Measurements from ENCODE around the gene MKI67. TPM values are rescaled to one million over a fixed set of nuclear protein-coding genes. Genes with fewer than 3 reads are reported as not detected.

Gene MKI67
- total and polyA plus RNA-seq, 2 of the 4 experiments (the other 2 are of a cell fraction) = 13.5 to 36.4 TPM

DNA sequence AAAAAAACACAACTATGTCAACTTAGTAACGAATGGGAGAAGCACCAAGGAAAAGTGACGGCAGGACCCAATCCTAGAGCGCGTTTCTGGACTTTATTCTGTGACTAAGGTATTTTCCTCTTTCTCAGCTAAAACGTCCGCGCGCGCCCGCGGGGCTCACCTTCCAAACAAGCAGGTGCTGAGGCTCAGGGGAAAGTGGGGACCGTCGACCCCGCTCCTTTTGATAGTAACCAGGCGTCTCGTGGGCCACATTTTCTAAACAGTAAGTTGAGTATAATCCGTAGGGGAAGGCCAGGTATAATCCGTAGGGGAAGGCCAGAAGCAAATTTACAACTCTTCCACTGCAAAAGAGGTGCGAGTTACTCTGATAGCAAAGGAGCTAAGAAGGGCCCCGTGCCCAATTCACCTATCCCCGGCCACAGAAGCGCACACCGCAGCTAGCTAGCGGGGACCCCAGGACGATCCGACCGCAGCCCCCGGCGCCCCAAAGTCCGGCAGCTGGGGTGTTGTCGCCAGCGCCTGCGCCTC lies 743 bp downstream of the MKI67 start:
- Histone ChIP-seq H3K36me3 (ENCODE audit: control insufficient read depth, insufficient read depth, low read length) (no peaks in the 10 kb centered on the region), H2AK9ac (replicated peaks; ENCODE audit: low read depth, low read length, poor library complexity) (peak overlapping the region; percentile 79), H3K27me3 (ENCODE audit: control insufficient read depth, insufficient read depth, low read length) (no peaks in the 10 kb centered on the region), H2BK120ac (ENCODE audit: low read depth, low read length) (no peak overlapping the region), H3K4ac (ENCODE audit: low read depth, low read length) (peak overlapping the region; percentile 29; the same call in 1 of the 2 replicates), H3K14ac (replicated peaks; ENCODE audit: low read depth, low read length) (no peak overlapping the region), H2BK15ac (ENCODE audit: low read depth, low read length) (no peak overlapping the region), H2BK20ac (ENCODE audit: low read depth, low read length) (no peak overlapping the region), H3K27ac (ENCODE audit: insufficient read depth, low read length) (peak overlapping the region; percentile 26; the same call in 1 of the 2 replicates), H2AK5ac (ENCODE audit: low read depth, low read length) (0 out of 2 replicates have a peak overlapping the region, but pooled peaks have one; percentile 39), H2BK5ac (ENCODE audit: low read depth, low read length, poor library complexity, severe bottlenecking) (peak overlapping the region; percentile 55), H3K9me1 (ENCODE audit: insufficient read depth, low read length) (peaks cover 6% of the 10 kb centered on the region; the same call in 1 of the 2 replicates), H3K4me3 (ENCODE audit: insufficient read depth, low read depth, low read length) (peak overlapping the region; percentile 87), H3K4me2 (ENCODE audit: low read depth, low read length) (peak overlapping the region; percentile 98), H3K23ac (ENCODE audit: low read depth, low read length) (peak overlapping the region; percentile 79), H4K8ac (ENCODE audit: low read depth in 2 of 2, low read length in 2 of 2) (peak overlapping the region in 1 of 2 experiments; percentile 64; a peak in 2 of 4 replicates), H4K20me1 (ENCODE audit: insufficient read depth, low read length) (peaks cover 9% of the 10 kb centered on the region; the same call in 1 of the 2 replicates), H4K91ac (ENCODE audit: insufficient read depth, low read depth, low read length) (0 out of 2 replicates have a peak overlapping the region, but pooled peaks have one; percentile 1), H3K79me1 (ENCODE audit: low read depth in 1 of 2, low read length in 2 of 2) (peaks cover 6 to 7% of the 10 kb centered on the region in 2 experiments; a peak in 3 of 4 replicates), H3K4me1 (ENCODE audit: control insufficient read depth, insufficient read depth, low read length) (peaks cover 6% of the 10 kb centered on the region; the same call in 1 of the 2 replicates), H3K56ac (ENCODE audit: extremely low read depth, insufficient read depth, low read length) (no peak overlapping the region; the same call in 1 of the 2 replicates), H3K18ac (ENCODE audit: low read depth, low read length) (no peak overlapping the region), H2AFZ (replicated peaks; ENCODE audit: low read length, poor library complexity) (peak overlapping the region; percentile 90), H4K5ac (ENCODE audit: low read depth, low read length) (no peak overlapping the region), H3K9me3 (ENCODE audit: control insufficient read depth, insufficient read depth, low read length) (no peaks in the 10 kb centered on the region), H3K9ac (ENCODE audit: low read depth, low read length) (peak overlapping the region; percentile 77)
- ATAC-seq (ENCODE audit: low read depth) (no peak), DNase-seq (no peak)
- no peak for TF ChIP-seq MAZ (IDR thresholded peaks at IDR 0.05; ENCODE audit: borderline replicate concordance, low read depth, low read length)
- no peak for TF ChIP-seq RAD21 (IDR thresholded peaks at IDR 0.05; ENCODE audit: low read length)
- TF ChIP-seq NFE2L2 (IDR thresholded peaks at IDR 0.05; ENCODE audit: low read depth, low read length) = no peak
- TF ChIP-seq RCOR1 (IDR thresholded peaks at IDR 0.05; ENCODE audit: insufficient replicate concordance, low read length) = no peak
- TF ChIP-seq RFX5 (IDR thresholded peaks at IDR 0.05; ENCODE audit: low read depth, low read length) = no peak
- TF ChIP-seq FOS (IDR thresholded peaks at IDR 0.05; ENCODE audit: low read depth, low read length) = no peak
- TF ChIP-seq MAFK (IDR thresholded peaks at IDR 0.05; ENCODE audit: low read depth, low read length) = no peak
- TF ChIP-seq, protein P1, sequence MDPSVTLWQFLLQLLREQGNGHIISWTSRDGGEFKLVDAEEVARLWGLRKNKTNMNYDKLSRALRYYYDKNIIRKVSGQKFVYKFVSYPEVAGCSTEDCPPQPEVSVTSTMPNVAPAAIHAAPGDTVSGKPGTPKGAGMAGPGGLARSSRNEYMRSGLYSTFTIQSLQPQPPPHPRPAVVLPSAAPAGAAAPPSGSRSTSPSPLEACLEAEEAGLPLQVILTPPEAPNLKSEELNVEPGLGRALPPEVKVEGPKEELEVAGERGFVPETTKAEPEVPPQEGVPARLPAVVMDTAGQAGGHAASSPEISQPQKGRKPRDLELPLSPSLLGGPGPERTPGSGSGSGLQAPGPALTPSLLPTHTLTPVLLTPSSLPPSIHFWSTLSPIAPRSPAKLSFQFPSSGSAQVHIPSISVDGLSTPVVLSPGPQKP (IDR thresholded peaks at IDR 0.05; ENCODE audit: borderline replicate concordance, low read depth, low read length) = no peak
- no peak for TF ChIP-seq POLR2A (IDR thresholded peaks at IDR 0.05; ENCODE audit: low read depth, low read length)
- no peak for TF ChIP-seq BHLHE40 (IDR thresholded peaks at IDR 0.05; ENCODE audit: low read depth, low read length)
- TF ChIP-seq, protein P2, sequence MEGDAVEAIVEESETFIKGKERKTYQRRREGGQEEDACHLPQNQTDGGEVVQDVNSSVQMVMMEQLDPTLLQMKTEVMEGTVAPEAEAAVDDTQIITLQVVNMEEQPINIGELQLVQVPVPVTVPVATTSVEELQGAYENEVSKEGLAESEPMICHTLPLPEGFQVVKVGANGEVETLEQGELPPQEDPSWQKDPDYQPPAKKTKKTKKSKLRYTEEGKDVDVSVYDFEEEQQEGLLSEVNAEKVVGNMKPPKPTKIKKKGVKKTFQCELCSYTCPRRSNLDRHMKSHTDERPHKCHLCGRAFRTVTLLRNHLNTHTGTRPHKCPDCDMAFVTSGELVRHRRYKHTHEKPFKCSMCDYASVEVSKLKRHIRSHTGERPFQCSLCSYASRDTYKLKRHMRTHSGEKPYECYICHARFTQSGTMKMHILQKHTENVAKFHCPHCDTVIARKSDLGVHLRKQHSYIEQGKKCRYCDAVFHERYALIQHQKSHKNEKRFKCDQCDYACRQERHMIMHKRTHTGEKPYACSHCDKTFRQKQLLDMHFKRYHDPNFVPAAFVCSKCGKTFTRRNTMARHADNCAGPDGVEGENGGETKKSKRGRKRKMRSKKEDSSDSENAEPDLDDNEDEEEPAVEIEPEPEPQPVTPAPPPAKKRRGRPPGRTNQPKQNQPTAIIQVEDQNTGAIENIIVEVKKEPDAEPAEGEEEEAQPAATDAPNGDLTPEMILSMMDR (conservative IDR thresholded peaks at IDR 0.05; ENCODE audit: low read depth, low read length) = no peak
- no peak for TF ChIP-seq SMC3 (IDR thresholded peaks at IDR 0.05; ENCODE audit: low read depth, low read length)
- TF ChIP-seq, protein P3, sequence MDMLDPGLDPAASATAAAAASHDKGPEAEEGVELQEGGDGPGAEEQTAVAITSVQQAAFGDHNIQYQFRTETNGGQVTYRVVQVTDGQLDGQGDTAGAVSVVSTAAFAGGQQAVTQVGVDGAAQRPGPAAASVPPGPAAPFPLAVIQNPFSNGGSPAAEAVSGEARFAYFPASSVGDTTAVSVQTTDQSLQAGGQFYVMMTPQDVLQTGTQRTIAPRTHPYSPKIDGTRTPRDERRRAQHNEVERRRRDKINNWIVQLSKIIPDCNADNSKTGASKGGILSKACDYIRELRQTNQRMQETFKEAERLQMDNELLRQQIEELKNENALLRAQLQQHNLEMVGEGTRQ (IDR thresholded peaks at IDR 0.05; ENCODE audit: low read depth, low read length) = no peak
- no peak for TF ChIP-seq MXI1 (IDR thresholded peaks at IDR 0.05; ENCODE audit: borderline replicate concordance, low read depth, low read length)
- no peak for TF ChIP-seq CEBPB (IDR thresholded peaks at IDR 0.05; ENCODE audit: low read depth, low read length)
- TF ChIP-seq CHD1 (IDR thresholded peaks at IDR 0.05; ENCODE audit: low read depth, low read length) = no peak
- dilution Hi-C loops (cut with HindIII; ENCODE audit: low sequenced_read_pairs, unreplicated experiment) (no loop called here), intact Hi-C loops (cut with micrococcal nuclease) (no loop called here), in situ Hi-C loops (cut with MboI; ENCODE audit: low sequenced_read_pairs) (no loop called here)
- BruUV-seq (replicated peaks) = TSS peak; percentile 41
- ChIA-PET POLR2A (ENCODE audit: unreplicated experiment) (no interaction called here), CTCF (no interaction called here)
- WGBS, 2 experiments (ENCODE audit: extremely low coverage in 2 of 2, insufficient read length in 1 of 2) = 0% methylated on average over 8 of the region's 33 CpGs; no CpG with 5 or more reads in 1 of the 2 experiments
